Lower lobe of right lung (tissue), 2 donors: ENCODE results near the gene IL37. TPM values are rescaled to one million over a fixed set of nuclear protein-coding genes. Genes with fewer than 3 reads are reported as not detected.
A peak's percentile ranks its signal among the peaks of the same experiment; 100 is the strongest.

Source experiments
- ATAC-seq, 2 donors: fragments of 200-7000 bp; cut with Tn5 transposase; one replicate each; pipeline ENCODE4 v1.9.1; 2020 to 2022; ENCODE audit warnings: mild to moderate bottlenecking in 2 of 2, moderate library complexity in 2 of 2
- DNase-seq: peaks from one replicate; pipeline ENCODE4 v3.0.0-alpha.2; 2020
- H3K27ac ChIP-seq: fragments of 200-600 bp; one replicate; pipeline ENCODE4 v1.8.0; 2022
- H3K27me3 ChIP-seq: fragments of 200-600 bp; one replicate; pipeline ENCODE4 v1.8.0; 2022; ENCODE audit warnings: low read depth
- H3K36me3 ChIP-seq: fragments of 200-600 bp; one replicate; pipeline ENCODE4 v1.8.0; 2022; ENCODE audit warnings: mild to moderate bottlenecking
- H3K4me1 ChIP-seq: fragments of 200-600 bp; one replicate; pipeline ENCODE4 v1.8.0; 2022
- H3K4me3 ChIP-seq: fragments of 200-600 bp; one replicate; pipeline ENCODE4 v1.8.0; 2022; ENCODE audit warnings: mild to moderate bottlenecking
- H3K9me3 ChIP-seq: fragments of 200-600 bp; one replicate; pipeline ENCODE4 v1.8.0; 2022
- CTCF ChIP-seq: fragments of 200-600 bp; IDR thresholded peaks from one replicate; pipeline ENCODE4 v1.8.0; 2022; ENCODE audit warnings: antibody characterized with exemption, mild to moderate bottlenecking
- intact Hi-C: fragments of 100-400 bp; cut with DNase I; formaldehyde crosslinking; loops from one replicate; pipeline ENCODE4 v1.11.0; 2022
- total RNA-seq: library from RNA; stranded (reverse); fragmentation: NEBNext Ultra II Directional; extraction: Animal tissue kit (Norgen Biotek cat#: 25700); gene quantifications from one replicate; pipeline ENCODE4 v1.2.1, GENCODE V29; 2021
- donor health status: DM: no; HTN: yes; CAD: no; lungs with severe emphysema.

Gene IL37
- total RNA-seq, 1 donor from 2014 or later = not detected

- H3K4me3 ChIP-seq = no peak overlapping the region
- H3K27me3 ChIP-seq = no peaks in the 10 kb centered on the region
- H3K36me3 ChIP-seq = no peaks in the 10 kb centered on the region
- ATAC-seq (no peak), DNase-seq (no peak)
- no peak for TF ChIP-seq CTCF
- no peaks in the 10 kb centered on the region for H3K4me1 ChIP-seq
- no peaks in the 10 kb centered on the region for H3K9me3 ChIP-seq
- intact Hi-C loops = no loop called here
- no peak overlapping the region for H3K27ac ChIP-seq
Observed at GRCh38 chr2:112919086-112919485, 8.1 kb downstream of the IL37 start.

DNA sequence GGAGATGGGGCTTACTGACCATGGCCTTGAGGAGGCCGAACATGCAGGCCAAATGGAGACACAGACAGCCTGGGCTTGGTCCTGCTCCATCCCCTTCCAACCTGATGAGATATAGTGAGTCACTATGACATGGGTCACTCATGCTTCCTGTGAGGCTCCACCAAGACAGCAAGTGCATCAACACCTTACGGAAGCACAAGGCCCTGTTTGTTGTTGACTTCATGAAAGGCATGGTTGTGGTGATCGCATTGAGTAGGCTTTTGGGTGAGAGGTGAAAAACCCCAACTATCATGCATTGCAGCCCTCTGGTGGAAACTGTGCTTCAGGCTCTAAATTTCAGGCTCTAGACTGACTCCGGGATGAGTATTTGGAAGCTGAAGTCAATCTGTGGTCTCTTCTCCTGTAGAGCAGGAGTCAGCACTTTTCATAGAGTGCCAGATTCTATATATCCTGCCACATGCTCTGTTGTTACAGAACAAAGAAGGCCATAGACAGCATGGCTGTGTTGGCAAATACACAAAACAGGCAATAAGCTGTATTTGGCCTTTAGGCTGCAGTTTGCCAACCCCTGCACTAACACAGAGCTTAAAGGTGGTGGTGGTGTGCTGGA, 10.1 kb downstream of the IL37 start:
- H3K4me3 ChIP-seq = no peak overlapping the region
- H3K36me3 ChIP-seq = no peaks in the 10 kb centered on the region
- H3K4me1 ChIP-seq = no peaks in the 10 kb centered on the region
- H3K27me3 ChIP-seq = no peaks in the 10 kb centered on the region
- intact Hi-C loops = no loop called here
- DNase-seq = no peak
- H3K27ac ChIP-seq = no peak overlapping the region
- ATAC-seq = peak in 1 of 2 donors; percentile 8
- TF ChIP-seq CTCF = no peak
- no peaks in the 10 kb centered on the region for H3K9me3 ChIP-seq

DNA sequence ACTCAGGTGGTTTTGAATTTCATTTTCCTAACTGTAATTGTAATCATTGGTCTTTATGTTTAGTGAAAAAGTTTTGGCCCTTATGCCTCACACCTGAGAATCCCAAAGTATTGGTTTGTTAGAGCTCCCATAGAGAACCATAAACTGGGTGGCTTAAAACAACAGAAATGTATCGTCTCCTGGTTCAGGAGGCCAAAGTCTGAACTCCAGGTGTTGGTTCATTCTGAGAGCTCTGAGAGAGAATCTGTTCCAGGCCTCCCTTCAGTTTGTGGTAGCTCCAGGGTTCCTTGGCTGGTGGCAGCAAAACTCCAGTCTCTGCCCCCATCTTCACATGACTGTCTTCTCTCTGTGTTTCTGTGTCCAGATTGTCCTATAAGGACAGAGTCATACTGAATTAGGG, 11.0 kb downstream of the IL37 start:
- no peak overlapping the region for H3K4me3 ChIP-seq
- intact Hi-C loops = no loop called here
- H3K9me3 ChIP-seq = no peaks in the 10 kb centered on the region
- H3K36me3 ChIP-seq = no peaks in the 10 kb centered on the region
- H3K4me1 ChIP-seq = no peaks in the 10 kb centered on the region
- no peaks in the 10 kb centered on the region for H3K27me3 ChIP-seq
- TF ChIP-seq CTCF = no peak
- no peak overlapping the region for H3K27ac ChIP-seq
- ATAC-seq (no peak), DNase-seq (no peak)

GRCh38 chr2:112923237-112923966, 12.4 kb downstream of the IL37 start:
- Histone ChIP-seq H3K27ac (no peak overlapping the region), H3K9me3 (no peaks in the 10 kb centered on the region), H3K4me1 (no peaks in the 10 kb centered on the region), H3K27me3 (no peaks in the 10 kb centered on the region), H3K36me3 (no peaks in the 10 kb centered on the region), H3K4me3 (no peak overlapping the region)
- ATAC-seq (no peak), DNase-seq (no peak)
- intact Hi-C loops = no loop called here
- TF ChIP-seq CTCF = no peak

- no peak for TF ChIP-seq CTCF
- H3K27ac ChIP-seq = no peak overlapping the region
- H3K9me3 ChIP-seq = no peaks in the 10 kb centered on the region
- H3K36me3 ChIP-seq = no peaks in the 10 kb centered on the region
- ATAC-seq (no peak), DNase-seq (no peak)
- no peaks in the 10 kb centered on the region for H3K27me3 ChIP-seq
- H3K4me1 ChIP-seq = no peaks in the 10 kb centered on the region
- intact Hi-C loops = no loop called here
- H3K4me3 ChIP-seq = no peak overlapping the region
Observed at GRCh38 chr2:112923967-112924338, 13.0 kb downstream of the IL37 start.
